ENCODE measurements around the gene NTN5. TPM values are rescaled to one million over a fixed set of nuclear protein-coding genes. Genes with fewer than 3 reads are reported as not detected.

The NTN5 gene
- total and polyA plus RNA-seq, 9 of the 15 experiments (the other 6 are each of a cell fraction or from before 2014, with no cell fraction given), result not detected

GRCh38 chr19:48624067-48624594 lies 48.7 kb downstream of the NTN5 start:
- in situ Hi-C loops (cut with MboI) (no loop called here), intact Hi-C loops (cut with micrococcal nuclease) (no loop called here)
- no TSS peak for BruUV-seq (replicated peaks)
- ChIA-PET CTCF (ENCODE audit: low intra/inter-chr PET ratio) (no interaction called here), POLR2A (interaction anchor here (0.6 to 2.2 kb wide), 8 partner anchors 8 to 522 kb away, joined by 3 to 13 read pairs (median 4); partner anchors contain the start of gene EMP3)
- Histone ChIP-seq H3K9me1 (ENCODE audit: control insufficient read depth, insufficient read depth, low read length) (no peaks in the 10 kb centered on the region), H3K79me2 (ENCODE audit: control insufficient read depth, insufficient read depth, low read length) (peaks cover 9% of the 10 kb centered on the region; the same call in 2 of the 3 replicates), H3K4me3 (peak overlapping the region; percentile 49), H3K4me1 (replicated peaks in 1 of 2; ENCODE audit: control insufficient read depth in 2 of 2, insufficient read depth in 2 of 2, low read length in 2 of 2) (peaks cover 25 to 62% of the 10 kb centered on the region in 2 experiments), H3K4me2 (ENCODE audit: insufficient read depth, low read length) (peak overlapping the region; percentile 84), H3K9me3 (replicated peaks; ENCODE audit: control insufficient read depth, insufficient read depth, low read depth, low read length) (no peaks in the 10 kb centered on the region), H3K27me3 (ENCODE audit: control insufficient read depth in 2 of 2, insufficient read depth in 2 of 2, low read length in 2 of 2) (no peaks in the 10 kb centered on the region), H3K36me3 (ENCODE audit: control insufficient read depth, insufficient read depth, low read length) (peaks cover 2% of the 10 kb centered on the region; the same call in 1 of the 3 replicates), H3K9ac (ENCODE audit: insufficient read depth in 1 of 2, low read depth in 2 of 2, low read length in 2 of 2) (peak overlapping the region; percentile 67 to 73), H3K27ac (ENCODE audit: extremely low read depth, low read depth, low read length) (peak overlapping the region; percentile 72), H4K20me1 (replicated peaks; ENCODE audit: control insufficient read depth, insufficient read depth, low read length) (no peaks in the 10 kb centered on the region), H2AFZ (ENCODE audit: low read depth, low read length) (peak overlapping the region; percentile 93)
- FAIRE-seq (peak; percentile 92), DNase-seq (ENCODE audit: extremely low read depth in 1 of 4, low spot score in 3 of 4) (peak; percentile 94 to 99 (median 96)), ATAC-seq (peak; percentile 93)
- WGBS (ENCODE audit: insufficient coverage, low coverage, missing lambda C conversion rate), result under 1% methylated on average over 34 of the region's 40 CpGs
- TF ChIP-seq ZZZ3 (IDR thresholded peaks at IDR 0.05) (no peak), ZNF408 (CRISPR knock-in tag; IDR thresholded peaks at IDR 0.05; ENCODE audit: low read depth) (no peak), FUS (optimal IDR thresholded peaks at IDR 0.05; ENCODE audit: low read depth, low read length) (no peak), STAG1 (CRISPR knock-in tag; IDR thresholded peaks at IDR 0.05; ENCODE audit: borderline replicate concordance) (no peak), ZNF436 (CRISPR knock-in tag; IDR thresholded peaks at IDR 0.05) (no peak), UBTF (IDR thresholded peaks at IDR 0.05; ENCODE audit: borderline replicate concordance in 1 of 2, low read depth in 2 of 2, low read length in 2 of 2) (no peak), RBM25 (IDR thresholded peaks at IDR 0.05; ENCODE audit: low read depth, low read length, severe bottlenecking) (peak; percentile 98), SNRNP70 (optimal IDR thresholded peaks at IDR 0.05; ENCODE audit: low read depth, low read length) (no peak), FOXP1 (CRISPR knock-in tag; IDR thresholded peaks at IDR 0.05) (no peak), LCOR (CRISPR knock-in tag; IDR thresholded peaks at IDR 0.05) (no peak), TCF7L2 (IDR thresholded peaks at IDR 0.05; ENCODE audit: low read depth, low read length) (no peak), MAFF (IDR thresholded peaks at IDR 0.05; ENCODE audit: low read length) (no peak), SETDB1 (IDR thresholded peaks at IDR 0.05; ENCODE audit: low read length) (no peak), PRPF4 (IDR thresholded peaks at IDR 0.05; ENCODE audit: insufficient read depth, low read depth, low read length, poor library complexity, severe bottlenecking) (no peak), IFI16 (CRISPR knock-in tag; IDR thresholded peaks at IDR 0.05) (no peak), ZNF444 (CRISPR knock-in tag; IDR thresholded peaks at IDR 0.05) (no peak), TAL1 (IDR thresholded peaks at IDR 0.05) (no peak)
- TF ChIP-seq, protein P1, sequence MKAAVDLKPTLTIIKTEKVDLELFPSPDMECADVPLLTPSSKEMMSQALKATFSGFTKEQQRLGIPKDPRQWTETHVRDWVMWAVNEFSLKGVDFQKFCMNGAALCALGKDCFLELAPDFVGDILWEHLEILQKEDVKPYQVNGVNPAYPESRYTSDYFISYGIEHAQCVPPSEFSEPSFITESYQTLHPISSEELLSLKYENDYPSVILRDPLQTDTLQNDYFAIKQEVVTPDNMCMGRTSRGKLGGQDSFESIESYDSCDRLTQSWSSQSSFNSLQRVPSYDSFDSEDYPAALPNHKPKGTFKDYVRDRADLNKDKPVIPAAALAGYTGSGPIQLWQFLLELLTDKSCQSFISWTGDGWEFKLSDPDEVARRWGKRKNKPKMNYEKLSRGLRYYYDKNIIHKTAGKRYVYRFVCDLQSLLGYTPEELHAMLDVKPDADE (conservative IDR thresholded peaks at IDR 0.05; ENCODE audit: control insufficient read depth, low read depth, low read length), result peak; percentile 20; the same call in 1 of the 2 replicates
- TF ChIP-seq, protein P2, sequence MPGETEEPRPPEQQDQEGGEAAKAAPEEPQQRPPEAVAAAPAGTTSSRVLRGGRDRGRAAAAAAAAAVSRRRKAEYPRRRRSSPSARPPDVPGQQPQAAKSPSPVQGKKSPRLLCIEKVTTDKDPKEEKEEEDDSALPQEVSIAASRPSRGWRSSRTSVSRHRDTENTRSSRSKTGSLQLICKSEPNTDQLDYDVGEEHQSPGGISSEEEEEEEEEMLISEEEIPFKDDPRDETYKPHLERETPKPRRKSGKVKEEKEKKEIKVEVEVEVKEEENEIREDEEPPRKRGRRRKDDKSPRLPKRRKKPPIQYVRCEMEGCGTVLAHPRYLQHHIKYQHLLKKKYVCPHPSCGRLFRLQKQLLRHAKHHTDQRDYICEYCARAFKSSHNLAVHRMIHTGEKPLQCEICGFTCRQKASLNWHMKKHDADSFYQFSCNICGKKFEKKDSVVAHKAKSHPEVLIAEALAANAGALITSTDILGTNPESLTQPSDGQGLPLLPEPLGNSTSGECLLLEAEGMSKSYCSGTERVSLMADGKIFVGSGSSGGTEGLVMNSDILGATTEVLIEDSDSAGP (CRISPR knock-in tag; IDR thresholded peaks at IDR 0.05), result no peak
